Measurements from ENCODE around the gene LGR5. TPM values are rescaled to one million over a fixed set of nuclear protein-coding genes. Genes with fewer than 3 reads are reported as not detected.
"Not testable (repeated sequence)": the region's sequence is repeated elsewhere in the genome, so short reads cannot be mapped to it uniquely, and the experiment has no call there.

The LGR5 gene
- total and polyA plus RNA-seq, 9 donors, result 0.99 to 11.6 (median 6.3) TPM

DNA sequence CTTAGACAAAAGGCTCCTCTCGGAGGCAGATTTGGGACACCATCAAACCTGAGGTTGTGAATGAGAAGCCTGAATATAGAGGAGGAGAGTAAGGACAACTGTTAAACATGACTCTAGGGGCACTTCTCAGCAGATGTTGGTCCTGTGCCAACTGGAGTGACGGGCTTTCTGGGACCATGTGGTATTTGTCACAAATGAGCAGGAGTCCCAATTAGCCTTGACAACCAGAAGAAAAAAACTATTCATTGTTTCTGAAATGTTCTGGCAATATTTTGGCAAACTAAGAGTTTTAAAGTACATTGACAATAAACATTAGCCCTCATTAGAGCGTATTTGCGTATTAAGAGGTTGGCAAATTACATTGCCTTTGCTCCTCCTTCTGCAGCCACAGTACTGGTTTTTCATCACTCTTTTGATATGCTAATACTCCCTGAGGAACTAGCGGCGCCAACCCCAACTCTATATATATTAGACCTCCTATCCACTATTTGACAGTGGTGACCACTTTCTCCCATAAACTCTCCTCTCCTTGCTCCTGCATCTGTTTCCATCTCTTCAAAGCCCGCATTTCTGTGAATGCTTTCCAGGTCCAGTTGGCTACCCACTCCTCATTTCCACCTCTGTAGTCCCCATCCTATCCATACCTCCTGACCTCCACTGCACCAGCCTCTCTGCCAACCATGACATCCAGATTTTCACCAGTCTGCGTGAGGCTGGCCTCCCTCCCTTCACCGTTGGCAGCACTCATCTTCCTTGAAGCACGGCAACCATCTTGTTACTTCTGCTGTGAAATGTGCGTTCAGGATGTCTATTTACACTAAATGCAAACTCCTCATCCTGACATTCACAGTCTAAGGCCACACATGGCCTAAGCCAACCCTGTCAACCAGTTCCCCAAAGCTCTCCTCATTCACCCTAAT is 123.3 kb downstream of the LGR5 start:
- Histone ChIP-seq H3K36me3 (ENCODE audit: control insufficient read depth, insufficient read depth, low read length) (no peaks in the 10 kb centered on the region), H3K27me3 (ENCODE audit: control insufficient read depth, insufficient read depth, low read length) (no peaks in the 10 kb centered on the region), H3K4me3 (ENCODE audit: low read length) (no peak overlapping the region), H3K4me1 (ENCODE audit: control insufficient read depth, insufficient read depth, low read length) (no peaks in the 10 kb centered on the region), H3K27ac (ENCODE audit: low read length) (no peak overlapping the region), H3K9me3 (replicated peaks; ENCODE audit: control insufficient read depth, low read depth, low read length) (no peaks in the 10 kb centered on the region)
- DNase-seq, result no peak
- 79% methylated on average over 8 of the region's 11 CpGs for WGBS (ENCODE audit: insufficient coverage)

DNA sequence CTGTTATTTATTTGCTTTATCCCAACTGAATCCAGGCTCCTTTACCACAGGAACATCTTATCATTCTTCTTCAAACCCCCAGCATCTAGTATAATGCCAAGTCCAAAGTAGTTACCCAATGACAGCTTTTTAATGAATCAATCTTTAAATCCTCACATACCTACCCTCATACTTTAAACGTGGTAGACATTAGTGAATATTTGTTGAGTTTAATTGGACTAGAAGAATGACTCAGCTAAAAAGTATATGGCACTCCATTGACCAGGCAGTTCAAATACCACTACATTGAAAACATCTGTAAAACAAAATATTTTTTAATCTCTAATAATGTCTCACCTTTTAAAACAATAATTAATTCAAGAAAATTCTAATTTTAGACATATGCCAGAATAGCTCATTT is 125.9 kb downstream of the LGR5 start:
- no peaks in the 10 kb centered on the region for H3K36me3 ChIP-seq (ENCODE audit: control insufficient read depth, insufficient read depth, low read length)
- no peaks in the 10 kb centered on the region for H3K4me1 ChIP-seq (ENCODE audit: control insufficient read depth, insufficient read depth, low read length)
- no peaks in the 10 kb centered on the region for H3K27me3 ChIP-seq (ENCODE audit: control insufficient read depth, insufficient read depth, low read length)
- no peak overlapping the region for H3K27ac ChIP-seq (ENCODE audit: low read length)
- no CpG with 5 or more reads among the region's 1 CpG for WGBS (ENCODE audit: insufficient coverage)
- no peak for DNase-seq
- H3K4me3 ChIP-seq (ENCODE audit: low read length), result no peak overlapping the region
- H3K9me3 ChIP-seq (replicated peaks; ENCODE audit: control insufficient read depth, low read depth, low read length), result no peaks in the 10 kb centered on the region

DNA sequence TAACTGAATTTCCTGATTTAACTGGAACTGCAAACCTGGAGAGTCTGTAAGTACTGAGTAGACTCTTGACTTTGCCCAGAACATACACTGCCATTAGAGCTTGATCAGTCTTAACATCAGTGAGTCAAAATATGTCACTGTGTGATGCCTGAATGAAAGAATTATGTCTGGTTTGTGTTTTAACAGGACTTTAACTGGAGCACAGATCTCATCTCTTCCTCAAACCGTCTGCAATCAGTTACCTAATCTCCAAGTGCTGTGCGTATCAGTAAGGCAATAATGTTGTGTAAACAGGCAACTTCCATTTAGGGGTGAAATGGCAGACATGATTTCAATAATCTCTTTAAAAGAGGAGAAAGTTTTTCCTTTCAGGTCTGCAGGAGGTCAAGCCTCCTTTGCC is 127.1 kb downstream of the LGR5 start:
- no peak for DNase-seq
- no CpG with 5 or more reads among the region's 2 CpGs for WGBS (ENCODE audit: insufficient coverage)
- Histone ChIP-seq H3K27ac (ENCODE audit: low read length) (no peak overlapping the region), H3K4me1 (ENCODE audit: control insufficient read depth, insufficient read depth, low read length) (no peaks in the 10 kb centered on the region), H3K9me3 (replicated peaks; ENCODE audit: control insufficient read depth, low read depth, low read length) (no peaks in the 10 kb centered on the region), H3K4me3 (ENCODE audit: low read length) (no peak overlapping the region), H3K36me3 (ENCODE audit: control insufficient read depth, insufficient read depth, low read length) (no peaks in the 10 kb centered on the region), H3K27me3 (ENCODE audit: control insufficient read depth, insufficient read depth, low read length) (no peaks in the 10 kb centered on the region)

DNA sequence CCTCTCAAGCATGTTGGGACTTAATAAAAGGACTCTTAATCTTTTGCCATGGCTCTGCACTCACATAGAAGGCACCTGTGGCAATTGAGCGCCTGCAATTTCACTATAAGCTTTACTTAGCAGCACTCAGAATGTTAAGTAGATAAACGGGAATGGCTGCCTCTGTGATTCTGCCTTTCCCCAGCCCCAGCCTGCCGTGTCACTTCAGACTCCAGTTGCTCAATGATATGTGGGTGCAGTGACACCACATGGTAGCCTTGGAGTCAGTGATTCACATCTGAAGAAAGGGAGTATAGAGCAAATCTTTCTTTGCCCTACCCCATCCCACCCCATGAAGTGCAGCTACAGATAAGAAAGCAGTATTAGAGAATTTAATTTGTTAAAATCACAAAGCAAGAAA is 127.9 kb downstream of the LGR5 start:
- no CpG with 5 or more reads among the region's 3 CpGs for WGBS (ENCODE audit: insufficient coverage)
- H3K4me1 ChIP-seq (ENCODE audit: control insufficient read depth, insufficient read depth, low read length), result no peaks in the 10 kb centered on the region
- H3K27ac ChIP-seq (ENCODE audit: low read length), result no peak overlapping the region
- H3K27me3 ChIP-seq (ENCODE audit: control insufficient read depth, insufficient read depth, low read length), result peaks cover 4% of the 10 kb centered on the region
- H3K4me3 ChIP-seq (ENCODE audit: low read length), result no peak overlapping the region
- H3K36me3 ChIP-seq (ENCODE audit: control insufficient read depth, insufficient read depth, low read length), result no peaks in the 10 kb centered on the region
- H3K9me3 ChIP-seq (replicated peaks; ENCODE audit: control insufficient read depth, low read depth, low read length), result no peaks in the 10 kb centered on the region
- DNase-seq, result no peak

DNA sequence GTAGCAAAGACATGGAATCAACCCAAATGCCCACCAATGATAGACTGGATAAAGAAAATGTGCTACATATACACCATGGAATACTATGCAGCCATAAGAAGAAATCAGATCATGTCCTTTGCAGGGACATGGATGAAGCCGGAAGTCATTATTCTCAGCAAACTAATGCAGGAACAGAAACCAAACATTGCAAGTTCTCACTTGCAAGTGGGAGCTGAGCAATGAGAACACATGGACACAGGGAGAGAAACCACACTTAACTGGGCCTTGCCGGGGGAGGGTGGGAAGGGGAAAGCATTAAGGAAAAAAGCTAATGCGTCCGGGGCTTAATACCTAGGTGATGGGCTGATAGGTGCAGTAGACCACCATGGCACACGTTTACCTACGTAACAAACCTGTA is 130.3 kb downstream of the LGR5 start:
- H3K4me3 ChIP-seq (ENCODE audit: low read length); H3K9me3 ChIP-seq (replicated peaks; ENCODE audit: control insufficient read depth, low read depth, low read length); H3K4me1 ChIP-seq (ENCODE audit: control insufficient read depth, insufficient read depth, low read length); DNase-seq; H3K27me3 ChIP-seq (ENCODE audit: control insufficient read depth, insufficient read depth, low read length); H3K36me3 ChIP-seq (ENCODE audit: control insufficient read depth, insufficient read depth, low read length); H3K27ac ChIP-seq (ENCODE audit: low read length): not testable (repeated sequence)
- 100% methylated on average over 1 of the region's 6 CpGs for WGBS (ENCODE audit: insufficient coverage)

DNA sequence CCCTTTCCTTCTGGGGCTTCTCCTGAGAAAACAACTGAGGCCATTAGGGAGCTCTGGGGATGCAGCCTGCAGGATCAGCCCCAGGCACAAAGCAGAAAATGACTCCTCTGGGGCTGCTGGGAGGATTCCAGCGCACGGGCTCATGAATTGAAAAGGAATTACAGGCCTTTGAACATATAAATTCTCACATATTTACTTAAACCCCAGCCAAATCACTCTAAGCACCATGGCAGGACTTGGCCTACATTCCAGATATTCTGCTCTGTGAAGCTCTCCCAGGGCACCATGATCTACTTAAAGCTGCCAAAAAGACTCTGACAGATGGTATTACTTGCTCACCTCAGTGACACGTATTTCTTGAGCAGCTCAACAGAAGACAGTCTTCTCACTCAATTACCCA is 136.9 kb downstream of the LGR5 start:
- Histone ChIP-seq H3K27me3 (ENCODE audit: control insufficient read depth, insufficient read depth, low read length) (peaks cover 11% of the 10 kb centered on the region), H3K9me3 (replicated peaks; ENCODE audit: control insufficient read depth, low read depth, low read length) (no peaks in the 10 kb centered on the region), H3K4me1 (ENCODE audit: control insufficient read depth, insufficient read depth, low read length) (peaks cover 2% of the 10 kb centered on the region), H3K27ac (ENCODE audit: low read length) (no peak overlapping the region), H3K36me3 (ENCODE audit: control insufficient read depth, insufficient read depth, low read length) (no peaks in the 10 kb centered on the region), H3K4me3 (ENCODE audit: low read length) (no peak overlapping the region)
- peak; percentile 50 for DNase-seq
- 21% methylated on average over 3 of the region's 3 CpGs for WGBS (ENCODE audit: insufficient coverage)

DNA sequence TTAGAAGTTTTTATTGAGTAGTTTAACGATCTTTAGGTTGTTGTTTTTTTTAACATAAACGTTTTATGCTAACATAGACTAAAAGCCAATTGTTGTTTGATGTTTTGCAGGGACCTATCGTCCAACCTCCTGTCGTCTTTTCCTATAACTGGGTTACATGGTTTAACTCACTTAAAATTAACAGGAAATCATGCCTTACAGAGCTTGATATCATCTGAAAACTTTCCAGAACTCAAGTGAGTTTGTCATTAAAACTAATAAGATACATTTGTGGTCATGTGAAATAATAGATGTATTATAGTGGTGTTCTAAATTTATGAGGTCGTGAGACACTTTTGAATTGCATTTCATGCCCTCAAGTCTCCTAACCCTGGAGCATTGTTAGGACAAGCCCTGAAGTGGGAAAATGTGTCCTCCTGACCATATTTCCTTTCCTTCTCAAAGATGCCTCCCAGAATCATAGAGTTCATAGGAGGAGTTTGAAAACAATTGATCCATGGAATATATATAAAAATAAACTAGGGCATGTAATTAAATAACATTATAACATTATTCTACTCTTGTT is 139.2 kb downstream of the LGR5 start:
- Histone ChIP-seq H3K4me3 (ENCODE audit: low read length) (no peak overlapping the region), H3K27me3 (ENCODE audit: control insufficient read depth, insufficient read depth, low read length) (peaks cover 15% of the 10 kb centered on the region), H3K36me3 (ENCODE audit: control insufficient read depth, insufficient read depth, low read length) (no peaks in the 10 kb centered on the region), H3K9me3 (replicated peaks; ENCODE audit: control insufficient read depth, low read depth, low read length) (no peaks in the 10 kb centered on the region), H3K4me1 (ENCODE audit: control insufficient read depth, insufficient read depth, low read length) (peaks cover 2% of the 10 kb centered on the region), H3K27ac (ENCODE audit: low read length) (no peak overlapping the region)
- no peak for DNase-seq
- no CpG with 5 or more reads among the region's 5 CpGs for WGBS (ENCODE audit: insufficient coverage)

DNA sequence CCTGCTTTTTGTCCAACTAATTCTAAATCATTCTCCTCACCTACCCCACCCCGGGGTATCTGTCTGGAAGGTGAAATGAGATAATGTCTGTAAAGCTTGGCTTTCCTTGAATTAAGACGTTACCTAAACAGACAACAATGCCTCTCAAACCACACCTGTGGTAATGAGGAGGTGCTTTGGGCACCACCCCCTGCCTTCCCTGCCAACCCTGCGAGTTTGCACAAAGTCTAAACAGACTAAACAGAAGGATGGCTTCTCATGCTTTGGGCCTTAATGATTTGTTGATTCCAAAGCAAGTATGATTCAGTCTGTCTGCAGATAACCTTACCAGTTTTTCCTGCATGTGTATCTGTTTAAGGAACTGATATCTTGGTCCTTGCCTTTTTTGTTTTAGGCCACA is 141.6 kb downstream of the LGR5 start:
- WGBS (ENCODE audit: insufficient coverage), result no CpG with 5 or more reads among the region's 3 CpGs
- Histone ChIP-seq H3K36me3 (ENCODE audit: control insufficient read depth, insufficient read depth, low read length) (no peaks in the 10 kb centered on the region), H3K4me1 (ENCODE audit: control insufficient read depth, insufficient read depth, low read length) (peaks cover 2% of the 10 kb centered on the region), H3K27ac (ENCODE audit: low read length) (no peak overlapping the region), H3K27me3 (ENCODE audit: control insufficient read depth, insufficient read depth, low read length) (peaks cover 12% of the 10 kb centered on the region), H3K9me3 (replicated peaks; ENCODE audit: control insufficient read depth, low read depth, low read length) (no peaks in the 10 kb centered on the region), H3K4me3 (ENCODE audit: low read length) (no peak overlapping the region)
- no peak for DNase-seq

DNA sequence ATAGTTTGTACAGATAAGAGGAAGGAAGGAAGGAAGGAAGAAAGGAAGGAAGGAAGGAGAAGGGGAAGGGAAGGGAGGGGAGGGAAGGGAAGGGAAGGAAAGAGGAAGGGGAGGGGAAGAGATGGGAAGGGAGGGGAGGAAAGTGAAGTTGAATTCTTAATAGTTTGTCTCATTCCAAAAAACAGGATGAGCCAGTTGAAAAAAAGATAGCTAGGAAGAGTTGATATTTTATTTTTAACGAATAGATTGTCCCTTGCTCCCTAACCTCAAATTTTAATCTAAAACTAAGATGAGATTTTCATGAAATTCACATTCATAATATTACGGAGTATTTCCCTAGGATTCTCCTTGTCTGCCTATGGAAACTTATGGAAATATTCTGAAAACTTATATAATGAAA is 143.3 kb downstream of the LGR5 start:
- no peak for DNase-seq
- peaks cover 11% of the 10 kb centered on the region for H3K27me3 ChIP-seq (ENCODE audit: control insufficient read depth, insufficient read depth, low read length)
- no peaks in the 10 kb centered on the region for H3K9me3 ChIP-seq (replicated peaks; ENCODE audit: control insufficient read depth, low read depth, low read length)
- no CpG with 5 or more reads among the region's 2 CpGs for WGBS (ENCODE audit: insufficient coverage)
- no peak overlapping the region for H3K4me3 ChIP-seq (ENCODE audit: low read length)
- H3K4me1 ChIP-seq (ENCODE audit: control insufficient read depth, insufficient read depth, low read length), result no peaks in the 10 kb centered on the region
- H3K36me3 ChIP-seq (ENCODE audit: control insufficient read depth, insufficient read depth, low read length), result no peaks in the 10 kb centered on the region
- no peak overlapping the region for H3K27ac ChIP-seq (ENCODE audit: low read length)

DNA sequence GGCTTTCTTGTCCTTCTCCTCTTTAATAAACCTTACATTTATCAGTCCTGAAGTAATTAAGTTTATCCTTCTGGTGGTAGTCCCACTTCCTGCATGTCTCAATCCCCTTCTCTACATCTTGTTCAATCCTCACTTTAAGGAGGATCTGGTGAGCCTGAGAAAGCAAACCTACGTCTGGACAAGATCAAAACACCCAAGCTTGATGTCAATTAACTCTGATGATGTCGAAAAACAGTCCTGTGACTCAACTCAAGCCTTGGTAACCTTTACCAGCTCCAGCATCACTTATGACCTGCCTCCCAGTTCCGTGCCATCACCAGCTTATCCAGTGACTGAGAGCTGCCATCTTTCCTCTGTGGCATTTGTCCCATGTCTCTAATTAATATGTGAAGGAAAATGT is 144.8 kb downstream of the LGR5 start:
- no peaks in the 10 kb centered on the region for H3K36me3 ChIP-seq (ENCODE audit: control insufficient read depth, insufficient read depth, low read length)
- no peaks in the 10 kb centered on the region for H3K9me3 ChIP-seq (replicated peaks; ENCODE audit: control insufficient read depth, low read depth, low read length)
- no peaks in the 10 kb centered on the region for H3K4me1 ChIP-seq (ENCODE audit: control insufficient read depth, insufficient read depth, low read length)
- H3K4me3 ChIP-seq (ENCODE audit: low read length), result no peak overlapping the region
- 67% methylated on average over 2 of the region's 3 CpGs for WGBS (ENCODE audit: insufficient coverage)
- H3K27ac ChIP-seq (ENCODE audit: low read length), result no peak overlapping the region
- peaks cover 8% of the 10 kb centered on the region for H3K27me3 ChIP-seq (ENCODE audit: control insufficient read depth, insufficient read depth, low read length)
- DNase-seq, result no peak
